HEK293 (cell line): ENCODE data around the gene SSTR4.

Experiments
- CTCF ChIA-PET: fragments of 350-600 bp; formaldehyde crosslinking; extraction: SDS; loops from one replicate; lab custom pipeline; 2021; ENCODE audit warnings: antibody characterized with exemption; lab: Yijun Ruan, JAX
- POLR2A ChIA-PET: fragments of 300-600 bp; formaldehyde crosslinking; extraction: SDS; loops from one replicate; lab custom pipeline; 2020; ENCODE audit warnings: antibody characterized with exemption, inconsistent platforms; lab: Yijun Ruan, JAX
- H3K27ac ChIP-seq: fragments of 200-500 bp; sonication (Bioruptor generic); 2 replicates; pipeline ENCODE4 v1.5.1; 2014; ENCODE audit warnings: low read depth, low read length, control low read depth, inconsistent platforms; ENCODE audit errors: extremely low read depth
- H3K36me3 ChIP-seq, 2 experiments: fragments of 200-500 bp in 1 of 2; sonication (Bioruptor generic) in 1 of 2; 1 replicate in 1 of 2; 2 replicates in 1 of 2; pipeline ENCODE4 v1.5.1; 2014 to 2017; ENCODE audit warnings: inconsistent platforms in 2 of 2, low read length in 2 of 2; ENCODE audit not compliant: control insufficient read depth in 2 of 2, insufficient read depth in 1 of 2
- H3K4me1 ChIP-seq: fragments of 200-500 bp; sonication (Bioruptor generic); 2 replicates; pipeline ENCODE4 v1.5.1; 2014; ENCODE audit warnings: mild to moderate bottlenecking, low read length, inconsistent platforms; ENCODE audit not compliant: control insufficient read depth, insufficient read depth
- H3K4me3 ChIP-seq: 2 replicates; pipeline ENCODE4 v1.5.1; 2011; ENCODE audit warnings: low read depth, mild to moderate bottlenecking, control low read depth, low read length, moderate library complexity
- H3K9me3 ChIP-seq: fragments of 200-500 bp; sonication (Bioruptor generic); 2 replicates; pipeline ENCODE4 v1.5.1; 2014; ENCODE audit warnings: low read depth, low read length, inconsistent platforms; ENCODE audit not compliant: control insufficient read depth, insufficient read depth
- BCL11A ChIP-seq: fragments of 450-650 bp; formaldehyde crosslinking; IDR thresholded peaks from 2 replicates; pipeline ENCODE4 v1.5.1; 2016; ENCODE audit warnings: low read depth, missing biosample characterization, missing genetic modification characterization
- FEZF1 ChIP-seq: fragments of 450-650 bp; formaldehyde crosslinking; IDR thresholded peaks from 2 replicates; pipeline ENCODE4 v1.5.1; 2016; ENCODE audit warnings: missing biosample characterization, missing genetic modification characterization
- GLIS2 ChIP-seq: fragments of 450-650 bp; formaldehyde crosslinking; IDR thresholded peaks from 2 replicates; pipeline ENCODE4 v1.5.1; 2016; ENCODE audit warnings: missing biosample characterization, missing genetic modification characterization
- IKZF3 ChIP-seq: fragments of 450-650 bp; IDR thresholded peaks from 2 replicates; pipeline ENCODE4 v1.5.0; 2018; ENCODE audit warnings: missing biosample characterization, mild to moderate bottlenecking, missing genetic modification characterization, moderate library complexity
- OSR2 ChIP-seq: fragments of 450-650 bp; formaldehyde crosslinking; IDR thresholded peaks from 2 replicates; pipeline ENCODE4 v1.5.1; 2016; ENCODE audit warnings: missing biosample characterization, missing genetic modification characterization
- SCRT1 ChIP-seq: fragments of 450-650 bp; formaldehyde crosslinking; IDR thresholded peaks from 2 replicates; pipeline ENCODE4 v1.5.1; 2016; ENCODE audit warnings: missing biosample characterization, missing genetic modification characterization, borderline replicate concordance
- TCF7L2 ChIP-seq: IDR thresholded peaks from 2 replicates; pipeline ENCODE4 v1.6.1; 2011; ENCODE audit warnings: low read depth, mild to moderate bottlenecking, inconsistent platforms, low read length, moderate library complexity, borderline replicate concordance
- ZFP3 ChIP-seq: fragments of 450-650 bp; formaldehyde crosslinking; IDR thresholded peaks from 2 replicates; pipeline ENCODE4 v1.5.1; 2016; ENCODE audit warnings: low read depth, missing biosample characterization, missing genetic modification characterization
- ZFP37 ChIP-seq: fragments of 450-650 bp; formaldehyde crosslinking; IDR thresholded peaks from 2 replicates; pipeline ENCODE4 v1.5.1; 2016; ENCODE audit warnings: missing biosample characterization, missing genetic modification characterization
- ZNF133 ChIP-seq: fragments of 450-650 bp; formaldehyde crosslinking; IDR thresholded peaks from 2 replicates; pipeline ENCODE4 v1.5.1; 2016; ENCODE audit warnings: missing biosample characterization, missing genetic modification characterization
- ZNF157 ChIP-seq: fragments of 450-650 bp; formaldehyde crosslinking; IDR thresholded peaks from 2 replicates; pipeline ENCODE4 v1.5.1; 2016; ENCODE audit warnings: missing biosample characterization, missing genetic modification characterization
- ZNF184 ChIP-seq: fragments of 450-650 bp; IDR thresholded peaks from 2 replicates; pipeline ENCODE4 v1.5.1; 2018; ENCODE audit warnings: missing biosample characterization, mild to moderate bottlenecking, missing genetic modification characterization
- ZNF214 ChIP-seq: fragments of 450-650 bp; formaldehyde crosslinking; IDR thresholded peaks from 2 replicates; pipeline ENCODE4 v1.5.1; 2017; ENCODE audit warnings: missing biosample characterization, mild to moderate bottlenecking, missing genetic modification characterization, borderline replicate concordance
- ZNF221 ChIP-seq: fragments of 450-650 bp; formaldehyde crosslinking; IDR thresholded peaks from 2 replicates; pipeline ENCODE4 v1.5.1; 2017; ENCODE audit warnings: missing biosample characterization, missing genetic modification characterization, borderline replicate concordance
- ZNF248 ChIP-seq: fragments of 450-650 bp; formaldehyde crosslinking; IDR thresholded peaks from 2 replicates; pipeline ENCODE4 v1.5.1; 2017; ENCODE audit warnings: missing biosample characterization, missing genetic modification characterization
- ZNF416 ChIP-seq: fragments of 450-650 bp; formaldehyde crosslinking; IDR thresholded peaks from 2 replicates; pipeline ENCODE4 v1.5.1; 2016; ENCODE audit warnings: missing biosample characterization, missing genetic modification characterization
- ZNF521 ChIP-seq: fragments of 450-650 bp; formaldehyde crosslinking; IDR thresholded peaks from 2 replicates; pipeline ENCODE4 v1.5.1; 2017; ENCODE audit warnings: missing biosample characterization, mild to moderate bottlenecking, missing genetic modification characterization
- ZNF610 ChIP-seq: fragments of 450-650 bp; formaldehyde crosslinking; IDR thresholded peaks from 2 replicates; pipeline ENCODE4 v1.5.1; 2016; ENCODE audit warnings: missing biosample characterization, missing genetic modification characterization, borderline replicate concordance
- ZNF629 ChIP-seq: fragments of 450-650 bp; formaldehyde crosslinking; IDR thresholded peaks from 2 replicates; pipeline ENCODE4 v1.5.1; 2017; ENCODE audit warnings: missing biosample characterization, missing genetic modification characterization
- ZNF701 ChIP-seq: fragments of 450-650 bp; formaldehyde crosslinking; IDR thresholded peaks from 2 replicates; pipeline ENCODE4 v1.5.1; 2016; ENCODE audit warnings: missing biosample characterization, missing genetic modification characterization
- ZSCAN16 ChIP-seq: fragments of 450-650 bp; formaldehyde crosslinking; IDR thresholded peaks from 2 replicates; pipeline ENCODE4 v1.5.1; 2016; ENCODE audit warnings: missing biosample characterization, missing genetic modification characterization
- TF ChIP-seq, protein P1 (sequence below): fragments of 450-650 bp; formaldehyde crosslinking; IDR thresholded peaks from 2 replicates; pipeline ENCODE4 v1.5.1; 2016; ENCODE audit warnings: missing biosample characterization, missing genetic modification characterization, borderline replicate concordance
- TF ChIP-seq, protein P2 (sequence below): fragments of 450-650 bp; formaldehyde crosslinking; IDR thresholded peaks from 2 replicates; pipeline ENCODE4 v1.5.1; 2016; ENCODE audit warnings: missing biosample characterization, missing genetic modification characterization, low read depth
- TF ChIP-seq, protein P3 (sequence below): fragments of 450-650 bp; formaldehyde crosslinking; IDR thresholded peaks from 2 replicates; pipeline ENCODE4 v1.5.1; 2016; ENCODE audit warnings: missing biosample characterization, missing genetic modification characterization
- TF ChIP-seq, protein P4 (sequence below): fragments of 450-650 bp; formaldehyde crosslinking; IDR thresholded peaks from 2 replicates; pipeline ENCODE4 v1.5.1; 2016; ENCODE audit warnings: missing biosample characterization, missing genetic modification characterization
- TF ChIP-seq, protein P5 (sequence below): fragments of 450-650 bp; formaldehyde crosslinking; IDR thresholded peaks from 2 replicates; pipeline ENCODE4 v1.5.1; 2017; ENCODE audit warnings: missing biosample characterization, missing genetic modification characterization

SSTR4 gene

DNA sequence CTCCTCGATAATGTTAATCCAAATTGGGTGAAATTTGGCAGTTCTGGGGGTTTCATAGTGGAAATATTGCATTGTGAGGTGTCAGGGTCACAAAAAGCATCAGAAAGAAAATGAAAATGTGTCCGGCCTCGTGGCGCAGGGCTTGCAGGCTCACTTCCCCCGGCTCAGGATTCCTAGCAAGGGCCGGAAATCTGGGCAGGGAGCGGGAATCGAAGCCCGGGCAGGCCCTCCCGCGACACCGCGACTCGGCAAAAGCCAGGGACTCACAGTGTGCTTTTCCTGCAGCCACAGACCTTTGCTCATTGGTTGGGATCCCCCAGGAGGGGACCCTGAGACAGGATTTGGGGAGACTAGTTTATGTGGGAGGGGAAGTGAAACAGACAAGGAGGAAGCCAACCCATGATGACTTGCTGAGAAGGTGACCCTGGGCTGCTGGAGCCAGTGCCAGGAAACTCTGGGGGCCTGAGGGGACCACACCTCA is 51.9 kb downstream of the SSTR4 start (continued):
- TF ChIP-seq, protein P1, sequence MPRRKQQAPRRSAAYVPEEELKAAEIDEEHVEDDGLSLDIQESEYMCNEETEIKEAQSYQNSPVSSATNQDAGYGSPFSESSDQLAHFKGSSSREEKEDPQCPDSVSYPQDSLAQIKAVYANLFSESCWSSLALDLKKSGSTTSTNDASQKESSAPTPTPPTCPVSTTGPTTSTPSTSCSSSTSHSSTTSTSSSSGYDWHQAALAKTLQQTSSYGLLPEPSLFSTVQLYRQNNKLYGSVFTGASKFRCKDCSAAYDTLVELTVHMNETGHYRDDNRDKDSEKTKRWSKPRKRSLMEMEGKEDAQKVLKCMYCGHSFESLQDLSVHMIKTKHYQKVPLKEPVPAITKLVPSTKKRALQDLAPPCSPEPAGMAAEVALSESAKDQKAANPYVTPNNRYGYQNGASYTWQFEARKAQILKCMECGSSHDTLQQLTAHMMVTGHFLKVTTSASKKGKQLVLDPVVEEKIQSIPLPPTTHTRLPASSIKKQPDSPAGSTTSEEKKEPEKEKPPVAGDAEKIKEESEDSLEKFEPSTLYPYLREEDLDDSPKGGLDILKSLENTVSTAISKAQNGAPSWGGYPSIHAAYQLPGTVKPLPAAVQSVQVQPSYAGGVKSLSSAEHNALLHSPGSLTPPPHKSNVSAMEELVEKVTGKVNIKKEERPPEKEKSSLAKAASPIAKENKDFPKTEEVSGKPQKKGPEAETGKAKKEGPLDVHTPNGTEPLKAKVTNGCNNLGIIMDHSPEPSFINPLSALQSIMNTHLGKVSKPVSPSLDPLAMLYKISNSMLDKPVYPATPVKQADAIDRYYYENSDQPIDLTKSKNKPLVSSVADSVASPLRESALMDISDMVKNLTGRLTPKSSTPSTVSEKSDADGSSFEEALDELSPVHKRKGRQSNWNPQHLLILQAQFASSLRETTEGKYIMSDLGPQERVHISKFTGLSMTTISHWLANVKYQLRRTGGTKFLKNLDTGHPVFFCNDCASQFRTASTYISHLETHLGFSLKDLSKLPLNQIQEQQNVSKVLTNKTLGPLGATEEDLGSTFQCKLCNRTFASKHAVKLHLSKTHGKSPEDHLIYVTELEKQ (tag by site-specific recombination), result no peak
- TF ChIP-seq IKZF3 (no peak), FEZF1 (tag by site-specific recombination) (no peak), BCL11A (tag by site-specific recombination) (no peak), ZSCAN16 (no peak), ZNF629 (no peak), ZNF221 (tag by site-specific recombination) (no peak), SCRT1 (no peak), ZNF133 (tag by site-specific recombination) (no peak), ZNF157 (tag by site-specific recombination) (no peak)
- TF ChIP-seq, protein P2, sequence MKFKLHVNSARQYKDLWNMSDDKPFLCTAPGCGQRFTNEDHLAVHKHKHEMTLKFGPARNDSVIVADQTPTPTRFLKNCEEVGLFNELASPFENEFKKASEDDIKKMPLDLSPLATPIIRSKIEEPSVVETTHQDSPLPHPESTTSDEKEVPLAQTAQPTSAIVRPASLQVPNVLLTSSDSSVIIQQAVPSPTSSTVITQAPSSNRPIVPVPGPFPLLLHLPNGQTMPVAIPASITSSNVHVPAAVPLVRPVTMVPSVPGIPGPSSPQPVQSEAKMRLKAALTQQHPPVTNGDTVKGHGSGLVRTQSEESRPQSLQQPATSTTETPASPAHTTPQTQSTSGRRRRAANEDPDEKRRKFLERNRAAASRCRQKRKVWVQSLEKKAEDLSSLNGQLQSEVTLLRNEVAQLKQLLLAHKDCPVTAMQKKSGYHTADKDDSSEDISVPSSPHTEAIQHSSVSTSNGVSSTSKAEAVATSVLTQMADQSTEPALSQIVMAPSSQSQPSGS (tag by site-specific recombination), result no peak

DNA sequence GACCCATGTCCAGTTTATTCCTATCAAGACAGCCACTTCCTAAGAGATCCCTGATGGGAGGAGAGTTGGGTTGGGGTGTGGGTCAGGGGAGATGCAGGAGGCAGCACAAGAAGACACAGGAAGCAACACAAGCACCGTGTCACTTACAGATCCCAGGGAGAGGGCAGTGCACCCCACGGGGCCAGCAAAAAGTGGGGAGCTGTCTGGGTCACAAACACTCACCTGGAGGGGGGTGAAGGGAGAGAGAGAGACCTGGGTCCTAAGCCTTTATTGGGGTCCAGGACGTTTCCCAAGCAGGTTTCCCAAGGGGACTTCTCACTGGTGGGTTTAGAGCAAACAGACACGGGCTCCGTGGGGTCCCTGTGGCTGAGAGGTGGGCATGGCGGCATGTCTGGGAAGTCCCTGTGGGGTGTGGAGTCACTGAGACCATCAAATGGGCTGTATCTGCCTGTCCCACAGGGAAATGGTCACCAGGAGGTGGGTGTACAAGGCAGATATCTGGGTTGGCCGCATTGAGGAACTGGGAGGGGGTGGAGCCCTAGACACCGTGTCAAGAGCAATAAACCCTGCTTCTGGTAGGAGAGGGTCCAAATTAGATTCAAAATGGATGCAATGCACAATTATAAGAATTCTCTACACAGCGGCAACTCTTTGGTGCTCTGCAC is 52.6 kb downstream of the SSTR4 start:
- no peak overlapping the region for H3K27ac ChIP-seq
- peaks cover 7% of the 10 kb centered on the region; the same call in 1 of the 2 replicates for H3K4me1 ChIP-seq
- H3K36me3 ChIP-seq, result no peaks in the 10 kb centered on the region
- ChIA-PET CTCF (no interaction called here), POLR2A (no interaction called here)
- no peaks in the 10 kb centered on the region for H3K9me3 ChIP-seq
- no peak for TF ChIP-seq OSR2 (tag by site-specific recombination)
- TF ChIP-seq, protein P3, sequence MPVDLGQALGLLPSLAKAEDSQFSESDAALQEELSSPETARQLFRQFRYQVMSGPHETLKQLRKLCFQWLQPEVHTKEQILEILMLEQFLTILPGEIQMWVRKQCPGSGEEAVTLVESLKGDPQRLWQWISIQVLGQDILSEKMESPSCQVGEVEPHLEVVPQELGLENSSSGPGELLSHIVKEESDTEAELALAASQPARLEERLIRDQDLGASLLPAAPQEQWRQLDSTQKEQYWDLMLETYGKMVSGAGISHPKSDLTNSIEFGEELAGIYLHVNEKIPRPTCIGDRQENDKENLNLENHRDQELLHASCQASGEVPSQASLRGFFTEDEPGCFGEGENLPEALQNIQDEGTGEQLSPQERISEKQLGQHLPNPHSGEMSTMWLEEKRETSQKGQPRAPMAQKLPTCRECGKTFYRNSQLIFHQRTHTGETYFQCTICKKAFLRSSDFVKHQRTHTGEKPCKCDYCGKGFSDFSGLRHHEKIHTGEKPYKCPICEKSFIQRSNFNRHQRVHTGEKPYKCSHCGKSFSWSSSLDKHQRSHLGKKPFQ (tag by site-specific recombination), result no peak
- TF ChIP-seq, protein P4, sequence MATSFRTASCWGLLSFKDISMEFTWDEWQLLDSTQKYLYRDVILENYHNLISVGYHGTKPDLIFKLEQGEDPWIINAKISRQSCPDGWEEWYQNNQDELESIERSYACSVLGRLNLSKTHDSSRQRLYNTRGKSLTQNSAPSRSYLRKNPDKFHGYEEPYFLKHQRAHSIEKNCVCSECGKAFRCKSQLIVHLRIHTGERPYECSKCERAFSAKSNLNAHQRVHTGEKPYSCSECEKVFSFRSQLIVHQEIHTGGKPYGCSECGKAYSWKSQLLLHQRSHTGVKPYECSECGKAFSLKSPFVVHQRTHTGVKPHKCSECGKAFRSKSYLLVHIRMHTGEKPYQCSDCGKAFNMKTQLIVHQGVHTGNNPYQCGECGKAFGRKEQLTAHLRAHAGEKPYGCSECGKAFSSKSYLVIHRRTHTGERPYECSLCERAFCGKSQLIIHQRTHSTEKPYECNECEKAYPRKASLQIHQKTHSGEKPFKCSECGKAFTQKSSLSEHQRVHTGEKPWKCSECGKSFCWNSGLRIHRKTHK (tag by site-specific recombination), result no peak
- no peak for TF ChIP-seq ZNF610 (tag by site-specific recombination)
- no peak for TF ChIP-seq ZNF701
- TF ChIP-seq, protein P5, sequence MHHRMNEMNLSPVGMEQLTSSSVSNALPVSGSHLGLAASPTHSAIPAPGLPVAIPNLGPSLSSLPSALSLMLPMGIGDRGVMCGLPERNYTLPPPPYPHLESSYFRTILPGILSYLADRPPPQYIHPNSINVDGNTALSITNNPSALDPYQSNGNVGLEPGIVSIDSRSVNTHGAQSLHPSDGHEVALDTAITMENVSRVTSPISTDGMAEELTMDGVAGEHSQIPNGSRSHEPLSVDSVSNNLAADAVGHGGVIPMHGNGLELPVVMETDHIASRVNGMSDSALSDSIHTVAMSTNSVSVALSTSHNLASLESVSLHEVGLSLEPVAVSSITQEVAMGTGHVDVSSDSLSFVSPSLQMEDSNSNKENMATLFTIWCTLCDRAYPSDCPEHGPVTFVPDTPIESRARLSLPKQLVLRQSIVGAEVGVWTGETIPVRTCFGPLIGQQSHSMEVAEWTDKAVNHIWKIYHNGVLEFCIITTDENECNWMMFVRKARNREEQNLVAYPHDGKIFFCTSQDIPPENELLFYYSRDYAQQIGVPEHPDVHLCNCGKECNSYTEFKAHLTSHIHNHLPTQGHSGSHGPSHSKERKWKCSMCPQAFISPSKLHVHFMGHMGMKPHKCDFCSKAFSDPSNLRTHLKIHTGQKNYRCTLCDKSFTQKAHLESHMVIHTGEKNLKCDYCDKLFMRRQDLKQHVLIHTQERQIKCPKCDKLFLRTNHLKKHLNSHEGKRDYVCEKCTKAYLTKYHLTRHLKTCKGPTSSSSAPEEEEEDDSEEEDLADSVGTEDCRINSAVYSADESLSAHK (tag by site-specific recombination), result no peak
- TF ChIP-seq ZFP37 (tag by site-specific recombination), result no peak
- TF ChIP-seq ZNF416 (tag by site-specific recombination), result no peak
- no peak for TF ChIP-seq ZFP3
- no peak for TF ChIP-seq TCF7L2
- TF ChIP-seq ZNF184 (tag by site-specific recombination), result no peak
- no peak for TF ChIP-seq GLIS2 (tag by site-specific recombination)
- TF ChIP-seq ZNF214 (tag by site-specific recombination), result no peak
- no peak for TF ChIP-seq ZNF248 (tag by site-specific recombination)
- no peak for TF ChIP-seq ZNF521
- H3K4me3 ChIP-seq, result no peak overlapping the region
